Left lung (tissue), 14 donors: ENCODE data around the gene EOLA2. TPM values are rescaled to one million over a fixed set of nuclear protein-coding genes. Genes with fewer than 3 reads are reported as not detected.

Experiments used
- ATAC-seq: fragments of 200-7000 bp; cut with Tn5 transposase; one replicate; pipeline ENCODE4 v1.9.1; 2020; ENCODE audit warnings: moderate library complexity
- DNase-seq, 4 donors: peaks; one replicate each; pipeline ENCODE4 v3.0.0-alpha.2; 2013 to 2020
- H3K27ac ChIP-seq, 2 donors: fragments of 200-600 bp; sonication (generic) in 1 of 2; one replicate each; pipeline versions ENCODE4 v1.5.0 to v1.8.0; 2020 to 2021
- H3K27me3 ChIP-seq, 2 donors: fragments of 200-600 bp; sonication (generic) in 1 of 2; one replicate each; pipeline versions ENCODE4 v1.5.0 to v1.8.0; 2020 to 2021
- H3K36me3 ChIP-seq, 2 donors: fragments of 200-600 bp; sonication (generic) in 1 of 2; one replicate each; pipeline versions ENCODE4 v1.5.0 to v1.8.0; 2020 to 2021
- H3K4me1 ChIP-seq, 2 donors: fragments of 200-600 bp; one replicate each; pipeline ENCODE4 v1.8.0; 2021
- H3K4me3 ChIP-seq, 2 donors: fragments of 200-600 bp; sonication (generic) in 1 of 2; one replicate each; pipeline versions ENCODE4 v1.5.0 to v1.8.0; 2020 to 2021; ENCODE audit warnings: mild to moderate bottlenecking in 1 of 2
- H3K9me3 ChIP-seq, 2 donors: fragments of 200-600 bp; sonication (generic) in 1 of 2; one replicate each; pipeline versions ENCODE4 v1.5.0 to v1.8.0; 2020 to 2021
- CTCF ChIP-seq, 2 donors: fragments of 200-600 bp; sonication (generic) in 1 of 2; IDR thresholded peaks; one replicate each; pipeline versions ENCODE4 v1.5.0 to v1.8.0; 2021; ENCODE audit warnings: antibody characterized with exemption in 2 of 2
- intact Hi-C, 2 donors: fragments of 100-400 bp; cut with DNase I; formaldehyde crosslinking; loops; one replicate each; pipeline versions ENCODE4 v1.11.2 to v1.14.2; 2022
- long read RNA-seq, 12 donors: library from polyadenylated mRNA in 2 of 12; unstranded in 2 of 12; transcript quantifications; one replicate each; pipeline ENCODE4 v2.0.0 and lab custom pipeline, GENCODE V29; 2019 to 2026
- polyA plus RNA-seq, 6 donors: library from polyadenylated mRNA; unstranded; fragments of 120-200 nt; gene quantifications; one replicate each; pipeline ENCODE4 v1.2.1, GENCODE V29; 2013; ENCODE audit not compliant: insufficient read length in 6 of 6
- total RNA-seq, 2 donors: library from RNA; stranded (reverse); fragmentation: NEBNext Ultra II Directional; extraction: Animal tissue kit (Norgen Biotek cat#: 25700); gene quantifications; one replicate each; pipeline ENCODE4 v1.2.1, GENCODE V29; 2021
- donor health status: DM: no; HTN: yes; CAD: no.
- donor health status: DM: no; HTN: no; CAD: no.

EOLA2 gene
- total RNA-seq (10 to 100 TPM; 22.6 to 33.5 TPM), polyA plus RNA-seq (10 to 100 TPM; 23.8 to 31.6 (median 29.4) TPM)
- long read RNA-seq, donor 1, transcript CXorf40B-205 (6 exons, 1,440 nt) = major isoform, 8 of 10 reads
- long read RNA-seq, donor 1, partial matches to known transcripts = 0 of 10 reads
- long read RNA-seq, donor 1, other reads (novel, unspliced or antisense) = 0 of 10 reads
- long read RNA-seq, donor 2, partial matches to known transcripts = 0 of 2 reads
- long read RNA-seq, donor 2, other reads (novel, unspliced or antisense) = 0 of 2 reads
- long read RNA-seq, donor 3, transcript CXorf40B-203 (5 exons, 1,653 nt) = major isoform, 5 of 6 reads
- long read RNA-seq, donor 3, partial matches to known transcripts = 0 of 6 reads
- long read RNA-seq, donor 3, other reads (novel, unspliced or antisense) = 0 of 6 reads
- long read RNA-seq, donor 4, transcript CXorf40B-203 (5 exons, 1,653 nt) = major isoform, 12 of 20 reads
- long read RNA-seq, donor 4, partial matches to known transcripts = 1 of 20 reads
- long read RNA-seq, donor 4, other reads (novel, unspliced or antisense) = 2 of 20 reads
- long read RNA-seq, donor 5, transcript CXorf40B-203 (5 exons, 1,653 nt) = major isoform, 5 of 6 reads
- long read RNA-seq, donor 5, partial matches to known transcripts = 0 of 6 reads
- long read RNA-seq, donor 5, other reads (novel, unspliced or antisense) = 0 of 6 reads
- long read RNA-seq, donor 6, partial matches to known transcripts = 0 of 5 reads
- long read RNA-seq, donor 6, other reads (novel, unspliced or antisense) = 0 of 5 reads
- long read RNA-seq, donor 7, partial matches to known transcripts = 0 of 2 reads
- long read RNA-seq, donor 7, other reads (novel, unspliced or antisense) = 0 of 2 reads
- long read RNA-seq, donor 8, partial matches to known transcripts = 0 of 3 reads
- long read RNA-seq, donor 8, other reads (novel, unspliced or antisense) = 0 of 3 reads
- long read RNA-seq, donor 9 = 0 reads
- long read RNA-seq, donor 10, transcript CXorf40B-205 (6 exons, 1,440 nt) = major isoform, 7 of 30 reads
- long read RNA-seq, donor 10, transcript CXorf40B-203 (5 exons, 1,653 nt) = minor isoform, 6 of 30 reads
- long read RNA-seq, donor 10, partial matches to known transcripts = 6 of 30 reads
- long read RNA-seq, donor 10, other reads (novel, unspliced or antisense) = 10 of 30 reads
- long read RNA-seq, donor 11, transcript CXorf40B-203 (5 exons, 1,653 nt) = major isoform, 5 of 12 reads
- long read RNA-seq, donor 11, partial matches to known transcripts = 6 of 12 reads
- long read RNA-seq, donor 11, other reads (novel, unspliced or antisense) = 0 of 12 reads
- long read RNA-seq, donor 12, partial matches to known transcripts = 0 of 4 reads
- long read RNA-seq, donor 12, other reads (novel, unspliced or antisense) = 0 of 4 reads

DNA sequence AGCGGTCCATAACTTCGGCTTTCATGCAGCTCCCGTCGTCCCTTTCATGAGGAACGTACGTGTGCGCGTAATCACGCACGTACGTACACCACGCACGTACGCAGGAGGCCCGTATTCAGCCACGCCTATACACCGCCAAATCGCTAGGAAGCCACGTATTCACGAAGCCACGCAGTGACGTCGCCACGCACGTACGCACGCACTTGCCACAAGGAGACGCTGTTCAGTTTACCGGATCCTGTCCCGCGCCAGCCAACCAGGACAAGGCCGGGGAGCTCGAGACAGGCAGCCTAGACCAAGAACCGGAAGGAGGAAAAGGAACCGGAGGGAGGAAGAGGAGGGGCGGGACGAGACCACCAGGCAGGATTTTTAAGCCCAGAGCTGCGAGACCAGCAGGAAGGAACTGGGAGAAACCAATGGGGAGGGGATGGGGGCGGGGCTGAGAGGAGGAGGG is at the start of gene EOLA2:
EOLA2 (minus strand) TSS at position 65 of the 454 bp plus-strand sequence. CDS start 4,617 bp downstream, outside the sequence.
- TF ChIP-seq CTCF (IDR thresholded peaks at IDR 0.05) = peak; percentile 38 to 52
- peak within 1 kb of the TSS; percentile 56 to 63 for H3K4me3 ChIP-seq
- intact Hi-C loops = no loop called here

DNA sequence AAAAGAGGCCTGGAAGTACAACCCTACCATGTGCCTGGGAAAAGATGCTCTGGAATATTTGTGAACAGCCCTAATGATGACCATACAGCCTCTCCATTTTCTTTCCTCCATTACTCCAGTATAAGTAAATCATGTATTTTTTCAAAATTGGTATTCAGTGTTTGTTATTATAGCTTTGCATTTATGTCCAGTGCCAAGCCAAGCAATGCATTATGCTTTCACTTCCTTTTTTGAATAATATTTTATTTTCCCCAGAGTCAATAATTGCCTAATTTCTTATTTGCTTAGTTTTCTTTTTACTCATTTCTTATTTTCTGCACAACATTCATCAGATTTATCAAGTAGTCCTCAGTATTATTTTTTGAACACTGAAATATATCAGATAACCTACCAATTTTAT is 49.3 kb upstream of the EOLA2 start:
- H3K27ac ChIP-seq = no peak overlapping the region

More for the DNA sequence above, at the start of gene EOLA2:
- H3K27ac ChIP-seq = peak within 1 kb of the TSS; percentile 83 to 91
- H3K4me1 ChIP-seq = peaks cover 0 to 7% of the 10 kb centered on the region in 2 donors
- DNase-seq = peak; percentile 92 to 98 (median 94)
- ATAC-seq = peak; percentile 45
- no peaks in the 10 kb centered on the region for H3K27me3 ChIP-seq
- peaks cover 0 to 13% of the 10 kb centered on the region in 2 donors for H3K36me3 ChIP-seq
- no peaks in the 10 kb centered on the region for H3K9me3 ChIP-seq

GRCh38 chrX:149984411-149984810 is 46.1 kb upstream of the EOLA2 start:
- ATAC-seq (no peak), DNase-seq (no peak)
- no peak overlapping the region for H3K27ac ChIP-seq
- intact Hi-C loops = no loop called here
- no peaks in the 10 kb centered on the region for H3K4me1 ChIP-seq
- H3K36me3 ChIP-seq = no peaks in the 10 kb centered on the region
- no peaks in the 10 kb centered on the region for H3K27me3 ChIP-seq
- H3K4me3 ChIP-seq = no peak overlapping the region
- no peak for TF ChIP-seq CTCF (IDR thresholded peaks at IDR 0.05)
- H3K9me3 ChIP-seq = no peaks in the 10 kb centered on the region

More for the DNA sequence above, 49.3 kb upstream of the EOLA2 start:
- no peak for TF ChIP-seq CTCF (IDR thresholded peaks at IDR 0.05)
- H3K9me3 ChIP-seq = no peaks in the 10 kb centered on the region
- no peaks in the 10 kb centered on the region for H3K27me3 ChIP-seq
- no peaks in the 10 kb centered on the region for H3K4me1 ChIP-seq
- no peaks in the 10 kb centered on the region for H3K36me3 ChIP-seq
- H3K4me3 ChIP-seq = no peak overlapping the region
- ATAC-seq (no peak), DNase-seq (no peak)
- intact Hi-C loops = no loop called here

DNA sequence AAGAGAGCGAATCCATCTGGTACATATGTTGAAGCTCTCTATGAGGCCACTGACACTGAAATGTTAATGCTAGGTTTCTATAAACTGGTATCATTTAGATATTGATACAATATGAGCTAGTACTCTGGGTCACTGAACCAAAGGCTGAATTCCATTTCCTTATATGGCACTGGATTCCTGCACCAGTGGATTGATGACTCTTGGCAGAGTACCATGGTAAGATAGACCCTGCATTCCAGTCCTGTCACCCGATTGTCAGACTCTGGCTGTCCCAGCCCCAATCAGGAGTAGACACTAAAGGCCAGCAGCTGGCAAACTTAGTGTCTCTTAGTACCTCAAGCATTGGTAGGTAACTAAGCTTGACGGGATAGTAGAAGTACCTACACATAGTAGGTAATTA is 44.0 kb upstream of the EOLA2 start:
- no peaks in the 10 kb centered on the region for H3K36me3 ChIP-seq
- no peaks in the 10 kb centered on the region for H3K4me1 ChIP-seq
- intact Hi-C loops = no loop called here
- H3K9me3 ChIP-seq = no peaks in the 10 kb centered on the region
- no peak for DNase-seq
- H3K4me3 ChIP-seq = no peak overlapping the region
- H3K27ac ChIP-seq = no peak overlapping the region
- ATAC-seq = no peak
- H3K27me3 ChIP-seq = no peaks in the 10 kb centered on the region
- no peak for TF ChIP-seq CTCF (IDR thresholded peaks at IDR 0.05)
